Prostate gland (tissue), 2 donors: ENCODE data around the gene SRSF5.

Experiments used
- CTCF ChIP-seq, 4 experiments: fragments of 200-600 bp in 2 of 4; fragments of 450-650 bp in 2 of 4; sonication (generic) in 2 of 4; IDR thresholded peaks; 1 replicate in 3 of 4; 2 replicates in 1 of 4; pipeline ENCODE4 v1.5.1; 2016 to 2019; ENCODE audit warnings: antibody characterized with exemption in 4 of 4, mild to moderate bottlenecking in 2 of 4, moderate library complexity in 2 of 4
- POLR2A ChIP-seq: fragments of 450-650 bp; IDR thresholded peaks from one replicate; pipeline ENCODE4 v1.6.1; 2016; ENCODE audit warnings: antibody characterized with exemption, mild to moderate bottlenecking
- POLR2AphosphoS5 ChIP-seq: sonication (generic); formaldehyde crosslinking; IDR thresholded peaks from one replicate; pipeline ENCODE4 v1.6.1; 2017; ENCODE audit warnings: antibody characterized with exemption

DNA sequence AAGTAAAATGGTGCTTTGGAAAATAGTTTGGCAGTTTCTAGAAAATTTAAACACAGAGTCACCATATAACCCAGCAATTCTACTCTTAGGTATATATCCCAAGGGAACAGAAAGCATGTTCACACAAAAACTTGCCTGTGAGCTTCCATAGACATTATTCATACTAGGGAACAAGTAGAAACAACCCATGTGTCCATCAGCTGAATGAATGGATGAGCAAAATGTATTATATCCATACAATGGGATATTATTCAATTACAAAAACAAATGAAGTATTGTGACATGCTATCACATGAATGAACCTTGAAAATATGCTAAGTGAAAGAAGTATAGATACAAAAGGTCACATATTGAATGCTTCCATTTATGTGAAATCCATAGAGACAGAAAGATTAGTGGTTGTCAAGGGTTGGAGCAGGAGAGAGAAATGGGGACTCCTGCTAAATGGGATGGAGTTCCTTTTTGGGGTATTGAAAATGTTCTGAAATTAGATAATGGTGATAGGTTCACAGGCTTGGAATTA lies 22.2 kb downstream of the SRSF5 start:
- TF ChIP-seq CTCF (IDR thresholded peaks at IDR 0.05), result no peak
- no peak for TF ChIP-seq POLR2A
- TF ChIP-seq POLR2AphosphoS5, result no peak
